HG03064 (cell line): Measurements from ENCODE around the gene SLC7A5.
"Not testable (repeated sequence)": the region's sequence is repeated elsewhere in the genome, so short reads cannot be mapped to it uniquely, and the experiment has no call there.

Source experiments
- ATAC-seq: cut with Tn5 transposase; IDR thresholded peaks from one replicate; pipeline ENCODE4 v1.9.1; 2021; ENCODE audit warnings: low read depth; ENCODE audit not compliant: unreplicated experiment

The SLC7A5 gene

DNA sequence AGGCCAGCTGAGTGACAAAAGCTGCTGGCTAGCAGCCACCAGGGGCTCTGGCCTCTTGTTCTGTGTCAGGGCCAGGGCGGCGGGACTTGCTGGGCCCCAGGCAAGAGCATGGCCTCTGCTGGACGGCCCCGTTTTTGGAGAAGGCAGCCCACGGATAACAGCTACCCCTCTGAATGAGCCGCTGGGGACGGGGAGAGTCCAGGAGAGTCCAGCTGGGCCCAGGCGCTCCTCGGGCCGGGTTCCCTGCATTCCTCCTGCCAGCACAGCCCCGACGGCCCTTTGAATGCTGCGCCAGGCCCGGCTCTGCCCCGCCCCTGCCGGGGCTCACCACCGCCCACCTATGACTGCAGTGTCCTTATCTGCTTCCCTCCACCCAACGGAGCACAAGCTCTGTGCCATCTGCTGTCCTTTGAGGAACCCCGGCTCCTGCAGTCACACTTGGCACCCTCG lies 33.4 kb downstream of the SLC7A5 start:
- no peak for ATAC-seq

DNA sequence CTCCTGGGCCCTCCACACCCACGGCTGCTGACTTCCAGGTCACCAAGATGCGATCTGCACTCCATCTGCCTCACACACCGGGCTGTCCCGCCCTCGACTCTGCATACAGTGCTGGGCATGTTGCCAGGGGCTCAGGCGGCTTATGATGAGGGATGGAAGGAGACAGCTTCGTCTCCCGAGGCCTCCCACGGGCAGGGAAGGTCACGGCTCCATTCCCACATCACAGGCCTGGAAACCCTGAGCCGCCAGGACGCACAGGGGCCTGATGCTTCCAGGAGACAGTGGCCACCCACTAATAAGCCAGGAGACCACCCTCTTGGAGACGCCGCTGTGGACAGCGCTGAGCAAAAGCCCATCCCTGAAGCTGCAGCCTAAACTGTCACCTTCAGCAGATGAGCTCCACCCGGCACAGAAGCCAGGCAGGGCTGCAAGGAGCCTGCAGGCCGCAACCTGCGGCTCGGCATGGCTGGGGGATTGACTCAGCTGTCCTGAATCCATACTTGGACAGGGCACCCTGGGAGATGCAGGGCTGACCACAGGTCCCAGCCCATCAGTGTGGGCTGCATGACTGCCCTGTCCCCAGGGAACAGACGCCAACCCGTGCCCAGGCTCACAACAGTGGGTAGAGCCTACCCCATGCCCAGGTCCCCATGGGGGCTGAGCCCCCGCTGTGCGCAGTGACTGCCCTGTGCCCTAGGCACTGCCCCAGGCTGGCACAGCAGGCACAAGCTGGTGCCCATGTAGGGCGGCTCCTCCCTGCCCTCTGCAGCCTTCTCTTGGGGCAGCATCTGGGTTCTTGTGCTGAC lies 34.4 kb downstream of the SLC7A5 start:
- ATAC-seq: no peak

DNA sequence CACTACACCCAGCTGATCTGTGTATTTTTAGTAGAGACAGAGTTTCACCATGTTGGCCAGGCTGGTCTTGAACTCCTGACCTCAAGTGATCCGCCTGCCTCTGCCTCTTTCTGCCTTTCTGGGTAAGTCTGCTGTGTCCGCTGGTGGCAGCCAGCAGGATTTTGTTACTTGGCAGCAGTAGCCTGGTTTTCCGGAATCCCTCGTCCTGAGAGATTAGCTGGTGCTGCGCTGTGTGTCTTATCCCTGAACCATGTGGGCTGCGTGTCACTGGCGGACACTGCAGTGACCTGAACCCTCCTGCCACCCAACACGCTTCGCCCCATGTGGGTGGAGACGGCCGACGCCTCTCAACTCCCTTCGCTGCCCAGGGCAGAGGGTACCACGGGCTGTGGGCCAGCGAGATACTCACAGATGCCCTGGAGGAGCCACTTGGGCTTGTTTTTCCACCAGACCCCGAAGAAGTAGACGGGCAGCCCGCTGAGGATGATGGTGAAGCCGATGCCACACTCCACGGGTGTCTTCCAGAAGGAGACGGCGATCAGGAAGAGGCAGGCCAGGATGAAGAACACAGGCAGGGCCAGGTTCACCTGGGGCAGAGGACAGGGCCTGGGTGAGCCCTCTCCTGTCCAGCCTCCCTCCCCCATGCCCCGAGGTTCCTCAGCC lies 35.2 kb downstream of the SLC7A5 start:
- ATAC-seq: no peak

DNA sequence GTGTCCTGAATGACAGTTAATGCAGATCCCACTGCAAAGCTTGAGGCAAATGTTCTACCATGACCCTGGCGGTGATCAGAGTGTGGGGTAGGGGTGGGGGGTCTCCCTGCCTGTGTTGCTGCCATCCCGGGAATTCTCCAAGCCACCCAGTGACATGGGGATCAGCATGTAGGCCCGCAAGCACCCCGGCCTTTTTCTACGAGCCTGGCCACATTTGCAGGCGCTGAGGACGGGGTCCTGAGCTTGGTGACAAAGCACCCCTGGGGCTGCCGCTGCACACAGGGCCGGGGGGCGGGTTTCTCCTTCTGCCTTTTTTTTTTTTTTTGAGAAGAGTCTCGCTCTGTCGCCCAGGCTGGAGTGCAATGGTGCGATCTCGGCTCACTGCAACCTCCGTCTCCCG lies 35.8 kb downstream of the SLC7A5 start:
- no peak for ATAC-seq

DNA sequence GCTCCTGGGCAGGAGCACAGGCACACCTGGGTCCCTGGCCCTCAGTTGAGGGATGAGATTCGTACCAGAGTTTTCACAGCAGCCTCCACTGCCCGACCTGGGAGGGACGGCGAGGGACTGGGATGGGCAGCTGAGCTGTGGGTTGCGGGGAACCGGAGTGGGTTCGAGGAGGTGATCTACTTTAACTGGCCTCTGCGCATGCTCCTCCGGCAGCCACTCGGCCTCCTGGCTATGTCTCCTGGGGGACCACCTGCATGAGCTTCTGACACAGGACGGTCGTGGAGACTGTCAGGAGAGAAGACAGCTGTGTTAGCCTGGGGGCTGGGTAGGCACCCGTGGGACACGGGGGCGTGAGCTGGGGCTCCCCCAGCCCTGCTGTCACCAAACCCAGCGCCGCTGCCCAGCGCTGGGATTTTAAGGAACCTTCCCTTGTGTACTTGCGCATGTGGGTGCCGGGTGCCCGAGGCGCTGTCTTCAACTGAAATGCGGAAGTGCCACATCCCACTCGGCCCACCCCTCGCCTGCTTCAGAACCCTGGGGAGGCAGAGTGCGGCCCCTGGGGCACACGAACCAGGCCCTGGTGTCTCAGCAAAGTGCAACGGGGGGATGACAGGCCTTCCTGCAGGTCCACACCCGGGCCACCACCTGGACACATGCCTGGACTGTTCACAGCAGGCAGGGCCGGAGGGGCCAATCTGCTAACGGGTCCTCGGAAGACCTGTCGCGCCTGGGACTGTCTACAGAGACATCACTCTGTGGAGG lies 36.4 kb downstream of the SLC7A5 start:
- ATAC-seq: no peak

DNA sequence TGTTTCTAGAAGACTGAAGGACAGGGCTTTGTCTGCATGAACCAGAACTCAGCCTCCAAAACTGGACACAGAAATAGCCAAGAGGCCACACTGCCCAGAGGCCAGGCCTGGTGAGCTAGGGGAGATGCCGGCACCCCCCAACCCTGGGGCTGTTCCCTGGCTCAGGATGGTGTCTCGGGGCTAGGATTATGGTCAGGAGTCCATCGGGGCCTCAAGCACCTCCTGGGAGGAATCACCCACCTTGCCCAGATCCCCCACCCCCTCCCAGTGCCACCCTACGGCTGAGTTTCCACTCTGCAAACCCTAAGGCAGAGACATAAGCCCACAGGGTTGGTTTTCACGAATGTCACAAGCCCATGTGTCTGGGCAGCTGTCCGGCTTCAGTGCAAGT lies 37.2 kb downstream of the SLC7A5 start:
- no peak for ATAC-seq

- ATAC-seq: no peak
Observed at GRCh38 chr16:87831421-87832136, 37.7 kb downstream of the SLC7A5 start.

DNA sequence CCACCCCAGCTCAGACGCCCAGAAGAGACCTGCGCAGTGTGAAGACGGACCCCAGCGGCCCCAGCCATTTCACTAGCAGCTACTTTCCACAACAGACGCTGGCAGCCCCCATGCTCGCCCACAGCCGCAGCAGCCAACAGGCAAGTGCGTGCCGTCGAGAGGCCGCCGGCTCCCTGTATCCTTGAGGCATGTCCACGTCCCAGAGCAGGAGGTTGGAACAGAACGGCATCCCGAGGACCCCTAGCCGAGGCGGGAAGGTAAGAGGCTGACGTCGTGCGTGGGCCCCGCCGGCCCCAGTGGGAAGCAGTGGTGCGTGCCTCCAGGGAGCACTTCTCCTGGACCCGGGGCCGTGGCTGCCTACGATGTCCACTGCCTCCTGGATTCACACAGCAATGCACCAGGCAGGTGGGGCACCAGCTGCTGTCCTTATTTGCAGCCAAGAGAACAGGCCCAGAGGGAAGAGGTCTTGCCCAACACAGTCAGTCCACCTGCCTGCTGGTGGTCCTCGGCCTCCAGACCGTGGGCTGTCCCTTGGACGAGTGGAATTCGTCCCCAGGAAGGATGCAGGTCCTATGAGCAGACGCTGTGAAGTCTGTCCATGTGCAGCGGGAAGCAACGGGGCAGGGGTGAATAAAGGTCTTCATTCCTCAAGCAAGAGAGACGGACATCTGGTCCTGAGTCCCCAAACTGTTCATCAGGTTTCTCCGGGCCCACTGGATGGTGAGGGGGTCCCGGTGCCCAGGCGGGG lies 38.5 kb downstream of the SLC7A5 start:
- no peak for ATAC-seq

- ATAC-seq: no peak
Observed at GRCh38 chr16:87829988-87830672, 39.2 kb downstream of the SLC7A5 start.

GRCh38 chr16:87829622-87829980 lies 39.7 kb downstream of the SLC7A5 start:
- no peak for ATAC-seq

- no peak for ATAC-seq
Observed at GRCh38 chr16:87828907-87829621, 40.2 kb downstream of the SLC7A5 start.

DNA sequence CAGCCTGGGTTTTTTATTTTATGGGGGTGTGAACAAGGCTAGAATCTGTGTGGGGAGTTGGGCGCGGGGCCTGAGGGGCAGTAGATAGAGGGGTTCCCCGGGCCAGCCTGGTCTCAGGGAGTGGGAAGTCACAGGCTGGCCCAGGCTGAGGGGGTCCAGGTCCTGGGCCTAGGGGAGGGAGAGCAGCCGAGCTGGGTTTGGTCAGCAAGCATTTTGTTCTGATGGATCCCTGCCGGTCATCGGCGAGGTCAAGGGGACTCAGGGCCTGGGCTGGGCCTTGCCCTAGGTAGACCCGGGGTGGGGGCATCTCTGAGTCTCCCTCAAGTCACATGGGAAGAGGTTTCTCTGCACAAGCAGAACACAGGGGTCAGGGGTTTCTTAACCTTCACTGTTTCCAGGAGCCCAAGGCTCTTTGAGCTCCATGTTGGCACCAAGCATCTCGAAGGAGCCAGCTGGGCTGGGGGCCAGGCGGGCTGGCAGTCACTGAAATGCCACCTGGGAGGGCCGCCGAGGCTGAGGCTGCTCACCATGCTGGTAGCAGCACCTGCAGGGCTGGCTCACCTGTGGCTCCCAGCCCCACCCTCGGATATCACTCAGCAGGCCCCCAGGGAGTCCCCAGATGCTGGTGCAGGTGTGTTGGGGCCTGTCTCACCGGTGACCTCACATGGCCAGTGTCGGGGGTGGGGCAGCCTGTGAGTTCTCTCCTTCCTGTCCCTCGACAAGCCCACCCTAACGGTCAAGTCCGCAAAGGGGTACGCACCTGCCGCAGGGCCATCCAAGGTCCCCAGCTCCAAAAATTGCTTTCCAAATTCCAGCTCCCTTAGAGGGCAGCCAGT lies 41.0 kb downstream of the SLC7A5 start:
- ATAC-seq: no peak

GRCh38 chr16:87827588-87827915 lies 41.8 kb downstream of the SLC7A5 start:
- ATAC-seq: not testable (repeated sequence)

DNA sequence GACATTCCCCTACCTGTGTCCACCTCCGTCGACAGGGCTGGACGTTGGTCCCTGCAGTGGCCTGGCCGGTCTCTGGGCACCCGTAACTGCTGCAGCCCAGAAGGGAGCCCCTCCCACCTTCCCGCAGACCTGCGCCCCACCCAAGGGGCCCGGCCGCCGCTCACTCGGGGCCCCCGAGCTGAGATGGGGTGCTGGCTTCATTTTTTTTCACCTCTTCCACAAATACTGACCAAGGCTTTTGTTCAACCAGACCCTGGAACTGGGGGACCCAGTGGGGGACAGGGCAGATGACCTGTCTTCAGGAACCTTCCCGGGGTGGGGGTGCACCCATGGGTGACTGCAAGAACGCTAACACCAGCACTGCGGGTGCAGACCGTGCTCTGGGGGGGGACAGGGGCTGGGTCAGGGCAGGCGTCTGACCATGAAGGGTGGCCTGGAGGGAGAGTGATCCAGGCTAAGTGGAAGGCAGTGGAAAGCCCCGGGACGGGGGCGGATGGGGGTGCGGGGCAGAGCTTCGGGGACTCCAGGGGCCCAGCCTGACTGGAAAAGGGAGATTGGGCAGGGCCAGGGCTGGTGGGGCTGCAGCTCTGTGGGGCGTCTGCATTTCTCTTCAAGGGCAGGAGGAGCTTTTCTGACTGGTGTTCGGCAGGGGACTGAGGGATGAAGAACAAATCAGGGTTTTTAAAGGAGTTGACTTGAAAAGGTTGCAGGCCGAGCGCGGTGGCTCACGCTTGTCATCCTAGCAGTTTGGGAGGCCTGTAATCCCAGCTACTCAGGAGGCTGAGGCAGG lies 42.3 kb downstream of the SLC7A5 start:
- ATAC-seq: no peak

- ATAC-seq: not testable (repeated sequence)
Observed at GRCh38 chr16:87826407-87826797, 42.9 kb downstream of the SLC7A5 start.

DNA sequence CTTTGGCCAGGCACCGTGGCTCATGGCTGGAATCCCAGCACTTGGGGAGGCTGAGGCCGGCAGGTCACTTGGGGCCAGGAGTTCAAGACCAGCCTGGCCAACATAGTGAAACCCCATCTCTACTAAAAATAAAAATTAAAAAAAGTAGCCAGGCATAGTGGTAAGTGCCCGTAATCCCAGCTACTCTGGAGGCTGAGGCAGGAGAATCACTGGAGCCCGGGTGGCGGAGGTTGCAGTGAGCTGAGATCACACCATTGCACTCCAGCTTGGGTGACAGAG lies 43.5 kb downstream of the SLC7A5 start:
- ATAC-seq: not testable (repeated sequence)

DNA sequence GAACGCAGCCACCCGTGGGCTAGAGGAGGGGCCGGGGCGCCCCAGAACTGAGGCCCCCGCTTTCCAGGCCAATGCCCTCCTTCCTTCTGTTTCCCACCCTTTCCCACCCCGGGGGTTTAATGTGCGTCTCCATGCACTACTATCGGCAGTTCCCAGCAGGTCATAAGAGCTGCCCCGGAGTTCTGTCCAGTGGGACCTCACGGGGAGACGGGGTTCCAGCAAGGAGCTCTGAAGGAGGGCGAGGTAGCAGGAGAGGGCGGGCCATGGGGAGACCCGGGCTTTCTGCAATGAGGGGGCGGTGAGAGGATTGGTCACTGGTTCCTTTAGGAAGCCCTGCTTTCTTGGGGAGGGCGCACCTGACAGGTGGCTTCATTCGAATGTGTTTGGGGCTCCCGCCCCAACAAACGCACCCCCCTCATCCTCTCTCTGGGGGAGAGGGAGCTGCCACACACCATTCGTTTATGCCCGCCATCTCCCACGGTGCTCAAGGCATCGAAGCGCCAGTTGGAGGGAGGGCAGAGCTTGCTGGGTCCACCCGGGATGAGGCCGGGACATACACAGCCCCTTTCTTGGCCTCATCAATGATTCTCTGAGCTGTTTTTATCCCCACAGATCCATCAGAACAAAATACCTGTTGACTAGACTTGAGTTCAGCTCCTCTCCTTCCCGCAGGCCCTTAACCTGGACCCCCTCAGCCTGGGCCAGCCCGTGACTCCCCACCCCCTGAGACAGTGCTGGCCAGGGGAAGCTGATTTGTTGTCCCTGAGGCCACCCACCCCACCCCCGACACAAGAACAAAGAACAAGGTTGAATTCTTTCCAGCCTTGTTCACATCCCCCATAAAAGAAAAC lies 44.1 kb downstream of the SLC7A5 start:
- ATAC-seq: no peak
